Loucy (cell line): ENCODE data around the gene RALGPS1.

Experiments used
- H2AFZ ChIP-seq: fragments of 200-600 bp; sonication (generic); 2 replicates; pipeline ENCODE4 v1.6.0; 2016; ENCODE audit warnings: antibody characterized with exemption, mild to moderate bottlenecking, low read length, moderate library complexity
- H3F3A ChIP-seq: fragments of 200-600 bp; 2 replicates; pipeline ENCODE4 v1.6.0; 2016; ENCODE audit warnings: antibody characterized with exemption, low read depth, mild to moderate bottlenecking
- H3K27me3 ChIP-seq: fragments of 200-600 bp; sonication (generic); 2 replicates; pipeline ENCODE4 v1.6.1; 2014; ENCODE audit warnings: low read length, mild to moderate bottlenecking; ENCODE audit not compliant: insufficient read depth, poor library complexity, severe bottlenecking
- H3K36me3 ChIP-seq: fragments of 200-600 bp; sonication (generic); 2 replicates; pipeline ENCODE4 v1.6.1; 2016; ENCODE audit warnings: low read length; ENCODE audit not compliant: insufficient read depth
- H3K4me1 ChIP-seq: fragments of 200-600 bp; sonication (generic); 2 replicates; pipeline ENCODE4 v1.5.1; 2014; ENCODE audit warnings: low read length, mild to moderate bottlenecking; ENCODE audit not compliant: insufficient read depth, poor library complexity, severe bottlenecking
- H3K4me2 ChIP-seq: fragments of 200-600 bp; sonication (generic); 2 replicates; pipeline ENCODE4 v1.6.0; 2014; ENCODE audit warnings: antibody characterized with exemption, low read length, low read depth, mild to moderate bottlenecking; ENCODE audit not compliant: poor library complexity, severe bottlenecking
- H3K4me3 ChIP-seq: fragments of 200-600 bp; sonication (generic); 2 replicates; pipeline ENCODE4 v1.5.1; 2014; ENCODE audit warnings: low read length, mild to moderate bottlenecking, mixed read lengths; ENCODE audit not compliant: poor library complexity, severe bottlenecking
- H3K79me2 ChIP-seq: fragments of 200-600 bp; sonication (generic); 2 replicates; pipeline ENCODE4 v1.6.1; 2014; ENCODE audit warnings: low read length; ENCODE audit not compliant: insufficient read depth
- H3K9ac ChIP-seq: fragments of 200-600 bp; sonication (generic); 2 replicates; pipeline ENCODE4 v1.6.0; 2014; ENCODE audit warnings: mild to moderate bottlenecking, low read depth, low read length, moderate library complexity; ENCODE audit not compliant: poor library complexity, severe bottlenecking
- H3K9me2 ChIP-seq: fragments of 200-600 bp; sonication (generic); replicated peaks from 2 replicates; pipeline ENCODE4 v1.6.1; 2016; ENCODE audit warnings: low read depth, low read length, mixed read lengths
- H3K9me3 ChIP-seq: fragments of 200-600 bp; sonication (generic); 2 replicates; pipeline ENCODE4 v1.6.1; 2014; ENCODE audit warnings: mild to moderate bottlenecking, antibody characterized with exemption, low read length, low read depth; ENCODE audit not compliant: insufficient read depth
- H4K20me1 ChIP-seq: fragments of 200-600 bp; sonication (generic); 2 replicates; pipeline ENCODE4 v1.6.0; 2014; ENCODE audit warnings: antibody characterized with exemption, low read length, mild to moderate bottlenecking; ENCODE audit not compliant: insufficient read depth, poor library complexity, severe bottlenecking
- EZH2phosphoT487 ChIP-seq: fragments of 200-600 bp; IDR thresholded peaks from 2 replicates; pipeline ENCODE4 v1.6.1; 2018; ENCODE audit warnings: antibody characterized with exemption, mild to moderate bottlenecking, moderate library complexity, borderline replicate concordance
- TF ChIP-seq, protein P1 (sequence below): fragments of 200-600 bp; sonication (generic); conservative IDR thresholded peaks from 2 replicates; pipeline ENCODE4 v1.5.1; 2014; ENCODE audit warnings: mild to moderate bottlenecking, antibody characterized with exemption, low read length

Gene RALGPS1

DNA sequence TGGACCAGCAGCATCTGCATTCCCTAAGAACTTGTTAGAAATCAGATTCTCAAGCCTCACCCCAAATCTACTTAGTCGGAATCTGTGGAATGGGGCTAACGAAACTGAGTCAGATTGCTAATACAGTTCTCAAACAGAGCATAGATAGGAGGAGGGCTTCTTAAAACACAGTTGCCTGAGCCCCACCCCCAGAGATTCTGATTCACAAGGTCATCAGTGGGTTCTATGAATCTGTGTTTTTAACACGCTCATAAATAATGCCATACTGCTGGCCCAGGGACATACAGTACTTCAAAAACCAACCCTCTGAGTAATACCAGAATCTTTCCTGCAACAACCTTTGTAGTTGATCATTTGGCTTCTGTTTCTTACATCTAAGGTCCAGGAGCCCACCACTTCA is 317.1 kb downstream of the RALGPS1 start:
- H3K9ac ChIP-seq = no peak overlapping the region
- H3K4me1 ChIP-seq = no peaks in the 10 kb centered on the region
- H3K4me3 ChIP-seq = no peak overlapping the region
- H3K36me3 ChIP-seq = no peaks in the 10 kb centered on the region
- H3K4me2 ChIP-seq = no peak overlapping the region
- no peaks in the 10 kb centered on the region for H3K9me3 ChIP-seq
- no peaks in the 10 kb centered on the region for H4K20me1 ChIP-seq
- no peaks in the 10 kb centered on the region for H3K79me2 ChIP-seq
- H3F3A ChIP-seq = no peaks in the 10 kb centered on the region
- H2AFZ ChIP-seq = no peak overlapping the region
- TF ChIP-seq, protein P1, sequence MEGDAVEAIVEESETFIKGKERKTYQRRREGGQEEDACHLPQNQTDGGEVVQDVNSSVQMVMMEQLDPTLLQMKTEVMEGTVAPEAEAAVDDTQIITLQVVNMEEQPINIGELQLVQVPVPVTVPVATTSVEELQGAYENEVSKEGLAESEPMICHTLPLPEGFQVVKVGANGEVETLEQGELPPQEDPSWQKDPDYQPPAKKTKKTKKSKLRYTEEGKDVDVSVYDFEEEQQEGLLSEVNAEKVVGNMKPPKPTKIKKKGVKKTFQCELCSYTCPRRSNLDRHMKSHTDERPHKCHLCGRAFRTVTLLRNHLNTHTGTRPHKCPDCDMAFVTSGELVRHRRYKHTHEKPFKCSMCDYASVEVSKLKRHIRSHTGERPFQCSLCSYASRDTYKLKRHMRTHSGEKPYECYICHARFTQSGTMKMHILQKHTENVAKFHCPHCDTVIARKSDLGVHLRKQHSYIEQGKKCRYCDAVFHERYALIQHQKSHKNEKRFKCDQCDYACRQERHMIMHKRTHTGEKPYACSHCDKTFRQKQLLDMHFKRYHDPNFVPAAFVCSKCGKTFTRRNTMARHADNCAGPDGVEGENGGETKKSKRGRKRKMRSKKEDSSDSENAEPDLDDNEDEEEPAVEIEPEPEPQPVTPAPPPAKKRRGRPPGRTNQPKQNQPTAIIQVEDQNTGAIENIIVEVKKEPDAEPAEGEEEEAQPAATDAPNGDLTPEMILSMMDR = no peak
- no peak for TF ChIP-seq EZH2phosphoT487
- H3K27me3 ChIP-seq = peaks cover 2% of the 10 kb centered on the region
- H3K9me2 ChIP-seq = no peaks in the 10 kb centered on the region

DNA sequence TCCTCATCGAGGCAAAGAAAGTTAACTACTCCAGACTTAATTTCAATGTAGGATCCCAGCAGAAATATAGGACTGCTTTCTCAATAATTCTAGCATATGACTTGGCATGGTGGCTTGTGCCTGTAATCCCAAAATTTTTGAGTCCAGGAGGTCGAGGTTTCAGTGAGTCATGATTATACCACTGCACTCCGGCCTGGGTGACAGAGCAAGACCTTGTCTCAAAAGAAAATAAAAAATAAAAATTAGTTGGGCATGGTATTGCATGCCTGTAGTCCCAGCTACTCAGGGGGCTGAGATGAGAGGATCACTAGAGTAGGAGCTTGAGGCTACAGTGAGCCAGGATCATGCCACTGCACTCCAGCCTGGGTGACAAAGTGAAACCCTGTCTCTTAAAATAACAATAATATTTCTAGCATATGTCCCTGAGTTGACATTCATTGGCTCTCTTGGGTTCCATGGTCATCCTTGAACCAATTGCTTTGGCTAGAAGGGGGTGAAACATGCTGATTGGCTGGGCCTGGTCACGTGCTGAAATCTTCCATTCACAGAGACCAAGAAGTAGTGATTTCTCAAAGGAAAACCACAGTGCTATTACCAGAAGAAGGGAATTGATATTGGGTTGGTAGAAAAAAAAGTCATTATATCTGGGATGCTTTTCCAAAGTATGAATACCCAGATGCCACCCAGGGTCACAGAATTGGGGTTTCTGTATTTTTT is 318.4 kb downstream of the RALGPS1 start:
- no peak overlapping the region for H3K4me3 ChIP-seq
- no peak overlapping the region for H2AFZ ChIP-seq
- no peaks in the 10 kb centered on the region for H3F3A ChIP-seq
- no peak overlapping the region for H3K9ac ChIP-seq
- H3K9me2 ChIP-seq = no peaks in the 10 kb centered on the region
- no peaks in the 10 kb centered on the region for H4K20me1 ChIP-seq
- H3K4me2 ChIP-seq = no peak overlapping the region
- H3K36me3 ChIP-seq = no peaks in the 10 kb centered on the region
- H3K27me3 ChIP-seq = peaks cover 8% of the 10 kb centered on the region
- H3K4me1 ChIP-seq = no peaks in the 10 kb centered on the region
- TF ChIP-seq, protein P1 = no peak
- no peak for TF ChIP-seq EZH2phosphoT487
- no peaks in the 10 kb centered on the region for H3K9me3 ChIP-seq
- no peaks in the 10 kb centered on the region for H3K79me2 ChIP-seq

DNA sequence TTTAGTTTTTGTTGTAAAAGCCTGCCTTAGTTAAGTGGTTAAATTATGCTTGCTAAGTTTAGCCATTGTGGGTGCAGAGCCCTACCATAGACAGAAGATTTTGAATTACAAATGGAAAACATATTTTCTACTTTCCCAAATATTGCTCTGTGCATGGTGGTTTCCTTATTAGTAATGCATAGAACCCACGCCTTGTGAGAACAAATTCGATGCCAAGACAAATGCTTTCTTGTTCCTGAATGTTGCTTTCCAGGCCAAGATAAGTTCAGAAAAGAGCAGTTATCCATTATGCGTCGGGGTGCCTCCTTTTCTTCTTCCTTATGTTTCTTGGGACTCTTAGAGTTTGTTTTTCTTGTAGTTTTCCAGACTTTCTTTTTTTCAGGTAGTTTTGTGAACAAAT is 319.0 kb downstream of the RALGPS1 start:
- no peak overlapping the region for H3K9ac ChIP-seq
- peaks cover 8% of the 10 kb centered on the region for H3K27me3 ChIP-seq
- H3K9me2 ChIP-seq = no peaks in the 10 kb centered on the region
- no peak for TF ChIP-seq EZH2phosphoT487
- TF ChIP-seq, protein P1 = no peak
- no peaks in the 10 kb centered on the region for H4K20me1 ChIP-seq
- no peaks in the 10 kb centered on the region for H3K9me3 ChIP-seq
- no peak overlapping the region for H2AFZ ChIP-seq
- no peaks in the 10 kb centered on the region for H3F3A ChIP-seq
- no peak overlapping the region for H3K4me3 ChIP-seq
- no peaks in the 10 kb centered on the region for H3K36me3 ChIP-seq
- no peaks in the 10 kb centered on the region for H3K4me1 ChIP-seq
- no peak overlapping the region for H3K4me2 ChIP-seq
- no peaks in the 10 kb centered on the region for H3K79me2 ChIP-seq
